GM12878 (cell line): ENCODE data around the gene LMF1. TPM values are rescaled to one million over a fixed set of nuclear protein-coding genes. Genes with fewer than 3 reads are reported as not detected.

ENCODE experiments used
- ATAC-seq: fragments of 200-7000 bp; cut with Tn5 transposase; 3 replicates; pipeline ENCODE4 v1.9.1; 2020; ENCODE audit warnings: mild to moderate bottlenecking, moderate library complexity
- BruUV-seq: library from RNA; stranded (reverse); fragments of 400-500 nt; replicated peaks from 2 replicates; lab custom pipeline; 2021; lab: Mats Ljungman, UMichigan
- CTCF ChIA-PET: fragments of 300-600 bp; sonication (Branson Sonifier 250); formaldehyde crosslinking; extraction: SDS; loops from one replicate; lab custom pipeline; 2021; ENCODE audit warnings: inconsistent platforms; lab: Yijun Ruan, JAX
- POLR2A ChIA-PET: fragments of 350-600 bp; formaldehyde crosslinking; extraction: SDS; loops from one replicate; lab custom pipeline; 2021; ENCODE audit warnings: inconsistent platforms; lab: Charles Lee
- RAD21 ChIA-PET: fragments of 300-600 bp; sonication (Branson Sonifier 250); formaldehyde crosslinking; loops from one replicate; lab custom pipeline; 2023; ENCODE audit warnings: antibody characterized with exemption; ENCODE audit not compliant: unreplicated experiment; lab: Charles Lee
- SMC1A ChIA-PET: fragments of 300-600 bp; sonication (Branson Sonifier 250); formaldehyde crosslinking; loops from one replicate; lab custom pipeline; 2023; ENCODE audit not compliant: unreplicated experiment, uncharacterized antibody; lab: Charles Lee
- DNase-seq: peaks from one replicate; pipeline ENCODE4 v3.0.0-alpha.2; 2011; ENCODE audit warnings: low read depth, low spot score
- FAIRE-seq: peaks from 3 replicates; lab custom pipeline; 2011; peaks lifted over from hg19 to GRCh38; lab: Jason Lieb, UNC
- H2AFZ ChIP-seq: 2 replicates; pipeline ENCODE4 v1.6.0; 2011; ENCODE audit warnings: low read depth, low read length, control low read depth; ENCODE audit not compliant: control insufficient read depth
- H3K27ac ChIP-seq: 2 replicates; pipeline ENCODE4 v1.5.1; 2011; ENCODE audit warnings: control low read depth; ENCODE audit not compliant: control insufficient read depth, insufficient read depth
- H3K27me3 ChIP-seq, 2 experiments: replicated peaks in 1 of 2; 2 replicates each; pipeline versions ENCODE4 v1.6.0 to v1.6.1; 2011; ENCODE audit warnings: low read length in 1 of 2; ENCODE audit not compliant: control insufficient read depth in 2 of 2, insufficient read depth in 2 of 2
- H3K36me3 ChIP-seq, 2 experiments: 2 replicates each; pipeline ENCODE4 v1.5.1; 2011; ENCODE audit warnings: low read length in 1 of 2; ENCODE audit not compliant: control insufficient read depth in 2 of 2, insufficient read depth in 2 of 2
- H3K4me1 ChIP-seq: 2 replicates; pipeline ENCODE4 v1.6.1; 2011; ENCODE audit warnings: mild to moderate bottlenecking, low read length, moderate library complexity, mixed read lengths; ENCODE audit not compliant: control insufficient read depth, insufficient read depth
- H3K4me2 ChIP-seq: 2 replicates; pipeline ENCODE4 v1.6.0; 2011; ENCODE audit warnings: control low read depth; ENCODE audit not compliant: control insufficient read depth, insufficient read depth
- H3K4me3 ChIP-seq: fragments of 200-600 bp; sonication (generic); 2 replicates; pipeline ENCODE4 v1.5.1; 2016
- H3K79me2 ChIP-seq: 2 replicates; pipeline ENCODE4 v1.6.0; 2011; ENCODE audit warnings: low read length; ENCODE audit not compliant: control insufficient read depth, insufficient read depth
- H3K9ac ChIP-seq: 2 replicates; pipeline ENCODE4 v1.8.0; 2011; ENCODE audit warnings: low read length, control low read depth, mixed read lengths; ENCODE audit not compliant: control insufficient read depth, insufficient read depth
- H3K9me3 ChIP-seq: replicated peaks from 3 replicates; pipeline ENCODE4 v1.5.1; 2011; ENCODE audit warnings: mild to moderate bottlenecking, low read length; ENCODE audit not compliant: control insufficient read depth, insufficient read depth
- H4K20me1 ChIP-seq: 2 replicates; pipeline ENCODE4 v1.6.0; 2011; ENCODE audit not compliant: control insufficient read depth, insufficient read depth
- CBX3 ChIP-seq: fragments of 200-600 bp; sonication (generic); IDR thresholded peaks from 2 replicates; pipeline ENCODE4 v1.6.1; 2016; ENCODE audit warnings: low read depth, borderline replicate concordance
- CBX5 ChIP-seq: sonication (generic); IDR thresholded peaks from 2 replicates; pipeline ENCODE4 v1.6.1; 2016; ENCODE audit warnings: low read depth, moderate library complexity, mild to moderate bottlenecking, inconsistent platforms
- HCFC1 ChIP-seq: fragments of 150-350 bp; IDR thresholded peaks from 2 replicates; pipeline ENCODE4 v1.6.1; 2014; ENCODE audit warnings: low read length
- JUND ChIP-seq: IDR thresholded peaks from 2 replicates; pipeline ENCODE4 v1.6.1; 2012; ENCODE audit warnings: low read depth, mild to moderate bottlenecking, low read length, improper control_type of control experiment, moderate library complexity
- MTA2 ChIP-seq: fragments of 450-650 bp; IDR thresholded peaks from 2 replicates; pipeline ENCODE4 v1.6.1; 2016; ENCODE audit warnings: low read depth, mild to moderate bottlenecking, moderate library complexity
- PML ChIP-seq: IDR thresholded peaks from 2 replicates; pipeline ENCODE4 v1.6.1; 2012; ENCODE audit warnings: low read length, inconsistent platforms
- SMC3 ChIP-seq: IDR thresholded peaks from 2 replicates; pipeline ENCODE4 v1.6.1; 2011; ENCODE audit warnings: low read length, improper control_type of control experiment, borderline replicate concordance
- STAT3 ChIP-seq: IDR thresholded peaks from 2 replicates; pipeline ENCODE4 v1.6.1; 2011; ENCODE audit warnings: low read depth, low read length, improper control_type of control experiment
- TBL1XR1 ChIP-seq: IDR thresholded peaks from 2 replicates; pipeline ENCODE4 v1.6.1; 2012; ENCODE audit warnings: low read depth, low read length, improper control_type of control experiment
- YBX1 ChIP-seq: fragments of 450-650 bp; IDR thresholded peaks from 2 replicates; pipeline ENCODE4 v1.6.1; 2016; ENCODE audit warnings: antibody characterized with exemption
- ZBTB11 ChIP-seq: fragments of 450-650 bp; formaldehyde crosslinking; IDR thresholded peaks from 2 replicates; pipeline ENCODE4 v1.5.0; 2022; ENCODE audit warnings: mild to moderate bottlenecking, missing genetic modification characterization
- ZNF274 ChIP-seq: IDR thresholded peaks from one replicate; pipeline ENCODE4 v1.8.0; 2011; ENCODE audit not compliant: insufficient read length, insufficient read depth
- ZNF622 ChIP-seq: fragments of 450-650 bp; IDR thresholded peaks from 2 replicates; pipeline ENCODE4 v1.6.1; 2017; ENCODE audit warnings: mild to moderate bottlenecking, inconsistent platforms
- WGBS: methylation state at CpG from one replicate; pipeline ENCODE4 v1.1.6; 2016; ENCODE audit warnings: low lambda C conversion rate; ENCODE audit not compliant: insufficient replicate concordance, insufficient coverage; ENCODE audit errors: missing lambda C conversion rate; 5-methylcytosine and 5-hydroxymethylcytosine counted together
- in situ Hi-C: fragments of 300-500 bp; cut with MboI; formaldehyde crosslinking; loops from 9 replicates; pipeline ENCODE4 v1.14.3; 2018; ENCODE audit warnings: mixed read lengths
- intact Hi-C: fragments of 100-400 bp; cut with micrococcal nuclease; formaldehyde crosslinking; loops from one replicate; pipeline ENCODE4 v1.14.2; 2022; ENCODE audit not compliant: unreplicated experiment
- polyA plus RNA-seq, 11 experiments: library from polyadenylated mRNA; depleted of rRNA in 4 of 11; unstranded in 6 of 11; stranded (reverse) in 5 of 11; fragments of >200 nt; fragmentation: Nextera tagmentation in 4 of 11; fragmentation: Illumina TruSeq in 1 of 11; extraction: Ambion mirVana in 4 of 11; extraction: Trizol in 1 of 11; gene quantifications; 1 replicate in 1 of 11; 2 replicates in 10 of 11; pipeline versions ENCODE4 v1.2.1 to v1.2.3, GENCODE V29; 2011 to 2016; ENCODE audit warnings: inconsistent platforms in 2 of 11, missing spikeins in 2 of 11, low read depth in 1 of 11
- total RNA-seq, 4 experiments: library from RNA; depleted of rRNA in 3 of 4; stranded (reverse); fragments of >200 nt in 3 of 4; fragmentation: Illumina TruSeq in 1 of 4; extraction: Trizol in 1 of 4; gene quantifications; 2 replicates each; pipeline versions ENCODE4 v1.2.1 to v1.2.3, GENCODE V29; 2013 to 2021
- TF ChIP-seq, protein P1 (sequence below): fragments of 450-650 bp; IDR thresholded peaks from 2 replicates; pipeline ENCODE4 v1.6.1; 2017; ENCODE audit warnings: mild to moderate bottlenecking
- TF ChIP-seq, protein P2 (sequence below): fragments of 450-650 bp; IDR thresholded peaks from 2 replicates; pipeline ENCODE4 v1.6.1; 2014; ENCODE audit warnings: mild to moderate bottlenecking
- TF ChIP-seq, protein P3 (sequence below): fragments of 450-650 bp; IDR thresholded peaks from 2 replicates; pipeline ENCODE4 v1.6.1; 2017; ENCODE audit warnings: mild to moderate bottlenecking, low read depth, inconsistent platforms; ENCODE audit not compliant: poor library complexity, severe bottlenecking

Gene LMF1
- total and polyA plus RNA-seq, 10 of the 15 experiments (the other 5 are each of a cell fraction or from before 2014, with no cell fraction given) = 0.18 to 3.2 (median 1.4) TPM; not detected in 1

- TF ChIP-seq, protein P1, sequence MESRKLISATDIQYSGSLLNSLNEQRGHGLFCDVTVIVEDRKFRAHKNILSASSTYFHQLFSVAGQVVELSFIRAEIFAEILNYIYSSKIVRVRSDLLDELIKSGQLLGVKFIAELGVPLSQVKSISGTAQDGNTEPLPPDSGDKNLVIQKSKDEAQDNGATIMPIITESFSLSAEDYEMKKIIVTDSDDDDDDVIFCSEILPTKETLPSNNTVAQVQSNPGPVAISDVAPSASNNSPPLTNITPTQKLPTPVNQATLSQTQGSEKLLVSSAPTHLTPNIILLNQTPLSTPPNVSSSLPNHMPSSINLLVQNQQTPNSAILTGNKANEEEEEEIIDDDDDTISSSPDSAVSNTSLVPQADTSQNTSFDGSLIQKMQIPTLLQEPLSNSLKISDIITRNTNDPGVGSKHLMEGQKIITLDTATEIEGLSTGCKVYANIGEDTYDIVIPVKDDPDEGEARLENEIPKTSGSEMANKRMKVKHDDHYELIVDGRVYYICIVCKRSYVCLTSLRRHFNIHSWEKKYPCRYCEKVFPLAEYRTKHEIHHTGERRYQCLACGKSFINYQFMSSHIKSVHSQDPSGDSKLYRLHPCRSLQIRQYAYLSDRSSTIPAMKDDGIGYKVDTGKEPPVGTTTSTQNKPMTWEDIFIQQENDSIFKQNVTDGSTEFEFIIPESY = no peak
- TF ChIP-seq PML = no peak
- TF ChIP-seq CBX5 = no peak
- TF ChIP-seq SMC3 = no peak
- no peak for TF ChIP-seq ZNF274
- TF ChIP-seq TBL1XR1 = no peak
- no peak for TF ChIP-seq MTA2
Measured at GRCh38 chr16:822909-823297, 147.9 kb downstream of the LMF1 start (continued).

DNA sequence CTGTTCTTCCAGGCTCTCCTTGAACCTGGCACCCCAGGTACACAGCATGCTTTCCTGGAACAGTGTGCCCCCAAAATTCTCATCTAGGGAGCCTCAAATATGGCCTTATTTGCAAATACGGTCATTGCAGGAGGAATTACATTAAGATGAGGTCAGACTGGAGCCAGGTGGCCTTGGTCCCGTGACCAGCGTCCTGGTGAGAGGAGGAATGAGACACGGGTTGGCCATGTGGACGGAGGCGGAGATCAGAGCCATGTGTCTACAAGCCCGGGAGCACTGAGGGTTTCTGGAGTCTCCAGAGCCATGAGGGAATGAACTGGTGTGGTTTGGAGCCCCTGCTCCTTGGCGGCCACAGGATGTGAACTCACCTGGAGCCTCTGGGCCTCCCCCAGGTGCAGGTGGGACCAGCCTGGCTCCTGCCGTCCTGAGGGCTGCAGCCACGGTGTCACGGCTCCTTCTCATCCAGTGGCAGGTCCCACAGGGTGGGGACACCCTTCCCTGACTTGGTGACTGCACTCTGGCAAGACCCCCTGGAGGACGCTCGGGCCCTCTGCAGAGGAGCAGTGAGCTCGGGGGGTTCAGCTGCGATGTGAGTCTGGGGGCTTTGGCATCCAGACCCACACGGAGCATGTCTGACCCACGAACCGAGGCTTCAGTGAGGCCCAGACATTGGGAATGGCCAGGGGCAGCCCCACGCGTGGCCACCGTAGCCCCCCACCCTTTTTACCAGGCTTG is 148.4 kb downstream of the LMF1 start:
- intact Hi-C loops (no loop called here), in situ Hi-C loops (no loop called here)
- Histone ChIP-seq H3K36me3 (no peaks in the 10 kb centered on the region), H2AFZ (no peak overlapping the region), H3K27me3 (no peaks in the 10 kb centered on the region), H3K4me3 (no peak overlapping the region), H3K27ac (no peak overlapping the region), H3K9ac (no peak overlapping the region), H4K20me1 (no peaks in the 10 kb centered on the region), H3K9me3 (no peaks in the 10 kb centered on the region; the same call in 2 of the 3 replicates), H3K79me2 (no peaks in the 10 kb centered on the region), H3K4me1 (no peaks in the 10 kb centered on the region), H3K4me2 (no peak overlapping the region)
- DNase-seq = no peak
- no peak for ATAC-seq
- FAIRE-seq = no peak
- 59% methylated on average over 21 of the region's 21 CpGs for WGBS
- POLR2A ChIA-PET = no interaction called here
- RAD21 ChIA-PET = no interaction called here
- SMC1A ChIA-PET = no interaction called here
- CTCF ChIA-PET = no interaction called here
- no TSS peak for BruUV-seq
- TF ChIP-seq HCFC1 (no peak), ZNF622 (no peak), YBX1 (no peak), CBX3 (no peak), STAT3 (no peak), JUND (no peak), ZBTB11 (CRISPR knock-in tag) (no peak)
- TF ChIP-seq, protein P2, sequence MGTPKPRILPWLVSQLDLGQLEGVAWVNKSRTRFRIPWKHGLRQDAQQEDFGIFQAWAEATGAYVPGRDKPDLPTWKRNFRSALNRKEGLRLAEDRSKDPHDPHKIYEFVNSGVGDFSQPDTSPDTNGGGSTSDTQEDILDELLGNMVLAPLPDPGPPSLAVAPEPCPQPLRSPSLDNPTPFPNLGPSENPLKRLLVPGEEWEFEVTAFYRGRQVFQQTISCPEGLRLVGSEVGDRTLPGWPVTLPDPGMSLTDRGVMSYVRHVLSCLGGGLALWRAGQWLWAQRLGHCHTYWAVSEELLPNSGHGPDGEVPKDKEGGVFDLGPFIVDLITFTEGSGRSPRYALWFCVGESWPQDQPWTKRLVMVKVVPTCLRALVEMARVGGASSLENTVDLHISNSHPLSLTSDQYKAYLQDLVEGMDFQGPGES = no peak
- TF ChIP-seq, protein P3, sequence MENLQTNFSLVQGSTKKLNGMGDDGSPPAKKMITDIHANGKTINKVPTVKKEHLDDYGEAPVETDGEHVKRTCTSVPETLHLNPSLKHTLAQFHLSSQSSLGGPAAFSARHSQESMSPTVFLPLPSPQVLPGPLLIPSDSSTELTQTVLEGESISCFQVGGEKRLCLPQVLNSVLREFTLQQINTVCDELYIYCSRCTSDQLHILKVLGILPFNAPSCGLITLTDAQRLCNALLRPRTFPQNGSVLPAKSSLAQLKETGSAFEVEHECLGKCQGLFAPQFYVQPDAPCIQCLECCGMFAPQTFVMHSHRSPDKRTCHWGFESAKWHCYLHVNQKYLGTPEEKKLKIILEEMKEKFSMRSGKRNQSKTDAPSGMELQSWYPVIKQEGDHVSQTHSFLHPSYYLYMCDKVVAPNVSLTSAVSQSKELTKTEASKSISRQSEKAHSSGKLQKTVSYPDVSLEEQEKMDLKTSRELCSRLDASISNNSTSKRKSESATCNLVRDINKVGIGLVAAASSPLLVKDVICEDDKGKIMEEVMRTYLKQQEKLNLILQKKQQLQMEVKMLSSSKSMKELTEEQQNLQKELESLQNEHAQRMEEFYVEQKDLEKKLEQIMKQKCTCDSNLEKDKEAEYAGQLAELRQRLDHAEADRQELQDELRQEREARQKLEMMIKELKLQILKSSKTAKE = no peak
